H9 (cell line): Measurements from ENCODE around the gene BSG. TPM values are rescaled to one million over a fixed set of nuclear protein-coding genes. Genes with fewer than 3 reads are reported as not detected.

Experiments
- DNase-seq: peaks from one replicate; pipeline ENCODE4 v3.0.0-alpha.2; 2017
- H2AFZ ChIP-seq: one replicate; pipeline ENCODE4 v1.6.1; 2013; ENCODE audit warnings: mild to moderate bottlenecking, low read length, control low read depth, moderate library complexity
- H2AK5ac ChIP-seq: 2 replicates; pipeline ENCODE4 v1.6.1; 2013; ENCODE audit warnings: low read length, control low read depth, mixed read lengths; ENCODE audit not compliant: insufficient read length
- H2BK120ac ChIP-seq: one replicate; pipeline ENCODE4 v1.6.1; 2013; ENCODE audit warnings: low read depth, mild to moderate bottlenecking, low read length, control low read depth, inconsistent platforms; ENCODE audit not compliant: poor library complexity, severe bottlenecking
- H2BK12ac ChIP-seq: 2 replicates; pipeline ENCODE4 v1.6.1; 2013; ENCODE audit warnings: low read length, control low read depth, mixed read lengths, low read depth; ENCODE audit not compliant: insufficient read length
- H2BK15ac ChIP-seq: 2 replicates; pipeline ENCODE4 v1.6.1; 2013; ENCODE audit warnings: low read depth, low read length, control low read depth
- H2BK20ac ChIP-seq: one replicate; pipeline ENCODE4 v1.6.1; 2013; ENCODE audit warnings: low read depth, mild to moderate bottlenecking, low read length, control low read depth, inconsistent platforms; ENCODE audit not compliant: poor library complexity, severe bottlenecking
- H2BK5ac ChIP-seq: 2 replicates; pipeline ENCODE4 v1.6.1; 2013; ENCODE audit warnings: low read length, control low read depth, mixed read lengths; ENCODE audit not compliant: insufficient read length
- H3K14ac ChIP-seq: 2 replicates; pipeline ENCODE4 v1.6.1; 2013; ENCODE audit warnings: low read length, control low read depth; ENCODE audit not compliant: insufficient read depth
- H3K18ac ChIP-seq: 2 replicates; pipeline ENCODE4 v1.6.1; 2013; ENCODE audit warnings: low read depth, mild to moderate bottlenecking, mixed read lengths, low read length, control low read depth; ENCODE audit not compliant: insufficient read length
- H3K23ac ChIP-seq: 2 replicates; pipeline ENCODE4 v1.6.1; 2013; ENCODE audit warnings: low read length, control low read depth, mixed read lengths, low read depth; ENCODE audit not compliant: insufficient read length
- H3K23me2 ChIP-seq: 2 replicates; pipeline ENCODE4 v1.6.1; 2013; ENCODE audit warnings: low read depth, mild to moderate bottlenecking, mixed read lengths, low read length, control low read depth; ENCODE audit not compliant: insufficient read length, poor library complexity, severe bottlenecking
- H3K27ac ChIP-seq: 2 replicates; pipeline ENCODE4 v1.5.1; 2013; ENCODE audit warnings: low read length, control low read depth, mixed read lengths, low read depth; ENCODE audit not compliant: insufficient read length
- H3K27me3 ChIP-seq: 2 replicates; pipeline ENCODE4 v1.6.1; 2013; ENCODE audit warnings: low read length, control low read depth, inconsistent platforms; ENCODE audit not compliant: insufficient read depth
- H3K4ac ChIP-seq: 2 replicates; pipeline ENCODE4 v1.6.1; 2013; ENCODE audit warnings: low read depth, mild to moderate bottlenecking, control low read depth, inconsistent platforms, low read length, moderate library complexity
- H3K4me1 ChIP-seq: 2 replicates; pipeline ENCODE4 v1.6.1; 2013; ENCODE audit warnings: low read length, control low read depth, inconsistent platforms; ENCODE audit not compliant: insufficient read depth
- H3K4me2 ChIP-seq: 2 replicates; pipeline ENCODE4 v1.6.1; 2013; ENCODE audit warnings: low read length, control low read depth, mixed read lengths; ENCODE audit not compliant: insufficient read length, insufficient read depth
- H3K56ac ChIP-seq: 2 replicates; pipeline ENCODE4 v1.6.1; 2013; ENCODE audit warnings: low read depth, mild to moderate bottlenecking, mixed read lengths, low read length, control low read depth; ENCODE audit not compliant: insufficient read length
- H3K79me1 ChIP-seq: 2 replicates; pipeline ENCODE4 v1.6.1; 2013; ENCODE audit warnings: low read depth, mild to moderate bottlenecking, moderate library complexity, low read length, control low read depth, inconsistent platforms; ENCODE audit not compliant: insufficient read depth, poor library complexity, severe bottlenecking
- H3K79me2 ChIP-seq: 2 replicates; pipeline ENCODE4 v1.6.1; 2013; ENCODE audit warnings: low read length, control low read depth, inconsistent platforms; ENCODE audit not compliant: insufficient read depth
- H3K9ac ChIP-seq: 2 replicates; pipeline ENCODE4 v1.6.1; 2013; ENCODE audit warnings: low read length, control low read depth, mixed read lengths; ENCODE audit not compliant: insufficient read length; ENCODE audit errors: extremely low read depth
- H3K9me3 ChIP-seq: one replicate; pipeline ENCODE4 v1.6.1; 2013; ENCODE audit warnings: low read depth, low read length, inconsistent platforms; ENCODE audit not compliant: control insufficient read depth
- H3T11ph ChIP-seq: one replicate; pipeline ENCODE4 v1.6.1; 2013; ENCODE audit warnings: mild to moderate bottlenecking, low read length, control low read depth, inconsistent platforms
- H4K20me1 ChIP-seq: one replicate; pipeline ENCODE4 v1.6.1; 2013; ENCODE audit not compliant: control insufficient read depth, insufficient read length, insufficient read depth
- H4K5ac ChIP-seq: 2 replicates; pipeline ENCODE4 v1.6.1; 2013; ENCODE audit warnings: low read depth, mild to moderate bottlenecking, mixed read lengths, low read length, control low read depth; ENCODE audit not compliant: insufficient read length
- H4K8ac ChIP-seq: replicated peaks from 2 replicates; pipeline ENCODE4 v1.6.1; 2013; ENCODE audit warnings: low read length, control low read depth, mixed read lengths, low read depth; ENCODE audit not compliant: insufficient read length
- H4K91ac ChIP-seq: 2 replicates; pipeline ENCODE4 v1.6.1; 2013; ENCODE audit warnings: low read depth, mild to moderate bottlenecking, moderate library complexity, mixed read lengths, low read length, control low read depth; ENCODE audit not compliant: insufficient read length
- H3K27ac Mint-ChIP-seq, 3 experiments: 2 replicates in 2 of 3; 3 replicates in 1 of 3; pipeline ENCODE4 v1.8.0; 2020 to 2021; ENCODE audit warnings: mixed read lengths in 3 of 3, mild to moderate bottlenecking in 1 of 3, moderate library complexity in 1 of 3
- H3K27me3 Mint-ChIP-seq: 2 replicates; pipeline ENCODE4 v1.8.0; 2021; ENCODE audit warnings: low read depth, mild to moderate bottlenecking, moderate library complexity, mixed read lengths
- H3K36me3 Mint-ChIP-seq, 3 experiments: 2 replicates in 2 of 3; 3 replicates in 1 of 3; pipeline ENCODE4 v1.8.0; 2020 to 2021; ENCODE audit warnings: low read depth in 3 of 3, mixed read lengths in 3 of 3; ENCODE audit not compliant: insufficient read depth in 1 of 3
- H3K4me1 Mint-ChIP-seq, 2 experiments: 2 replicates each; pipeline ENCODE4 v1.8.0; 2020; ENCODE audit warnings: mixed read lengths in 2 of 2
- H3K4me3 Mint-ChIP-seq, 2 experiments: 2 replicates in 1 of 2; 3 replicates in 1 of 2; pipeline ENCODE4 v1.8.0; 2020 to 2021; ENCODE audit warnings: mild to moderate bottlenecking in 2 of 2, mixed read lengths in 2 of 2, moderate library complexity in 1 of 2
- H3K9me3 Mint-ChIP-seq, 2 experiments: 2 replicates in 1 of 2; 3 replicates in 1 of 2; pipeline ENCODE4 v1.8.0; 2020; ENCODE audit warnings: mild to moderate bottlenecking in 2 of 2, mixed read lengths in 2 of 2, moderate library complexity in 1 of 2
- WGBS: extraction: QIAGEN DNeasy Blood & Tissue Kit; methylation state at CpG from one replicate; pipeline ENCODE4 v1.1.7; 2013; ENCODE audit warnings: missing lambda C conversion rate, low lambda C conversion rate, mixed read lengths; ENCODE audit not compliant: insufficient read length; ENCODE audit errors: extremely low coverage; 5-methylcytosine and 5-hydroxymethylcytosine counted together
- total RNA-seq: library from RNA; stranded (reverse); gene quantifications from 2 replicates; pipeline ENCODE4 v1.2.1, GENCODE V29; 2021
- TF ChIP-seq, protein P1 (sequence below): fragments of 200-600 bp; sonication (generic); conservative IDR thresholded peaks from 3 replicates; pipeline ENCODE4 v1.8.0; 2021; ENCODE audit warnings: antibody characterized with exemption, mild to moderate bottlenecking

BSG gene
- total RNA-seq, 1 experiment from 2014 or later, result 715 TPM

DNA sequence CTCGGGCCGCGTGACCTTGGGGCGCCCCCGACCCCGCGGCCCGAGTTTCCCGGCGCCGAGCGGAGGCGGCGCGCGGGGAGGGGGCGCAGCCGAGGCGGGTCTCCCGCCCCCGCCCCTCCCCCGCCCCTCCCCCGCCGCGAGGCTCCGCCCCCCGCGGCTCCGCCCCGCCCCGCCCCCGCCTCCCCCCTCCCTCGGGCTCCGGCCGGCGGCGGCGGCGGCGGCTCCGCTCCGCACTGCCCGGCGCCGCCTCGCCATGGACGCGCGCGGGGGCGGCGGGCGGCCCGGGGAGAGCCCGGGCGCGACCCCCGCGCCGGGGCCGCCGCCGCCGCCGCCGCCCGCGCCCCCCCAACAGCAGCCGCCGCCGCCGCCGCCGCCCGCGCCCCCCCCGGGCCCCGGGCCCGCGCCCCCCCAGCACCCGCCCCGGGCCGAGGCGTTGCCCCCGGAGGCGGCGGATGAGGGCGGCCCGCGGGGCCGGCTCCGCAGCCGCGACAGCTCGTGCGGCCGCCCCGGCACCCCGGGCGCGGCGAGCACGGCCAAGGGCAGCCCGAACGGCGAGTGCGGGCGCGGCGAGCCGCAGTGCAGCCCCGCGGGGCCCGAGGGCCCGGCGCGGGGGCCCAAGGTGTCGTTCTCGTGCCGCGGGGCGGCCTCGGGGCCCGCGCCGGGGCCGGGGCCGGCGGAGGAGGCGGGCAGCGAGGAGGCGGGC is 17.4 kb downstream of the BSG start, which contains the start of gene HCN2:
TSS of gene HCN2 (plus strand) at position 189 of the 703 bp plus-strand sequence. CDS start at position 254, 65 bp downstream.
- Histone ChIP-seq H3K4ac (no peak within 1 kb of the TSS), H3K9me3 (no peaks in the 10 kb centered on the region), H3K18ac (no peak within 1 kb of the TSS), H4K8ac (no peak within 1 kb of the TSS), H3K79me1 (no peaks in the 10 kb centered on the region), H2AFZ (no peak within 1 kb of the TSS), H3K56ac (no peak within 1 kb of the TSS), H2BK120ac (no peak within 1 kb of the TSS), H3K4me1 (no peaks in the 10 kb centered on the region), H3K27ac (no peak within 1 kb of the TSS), H2BK12ac (no peak within 1 kb of the TSS), H4K5ac (no peak within 1 kb of the TSS), H4K91ac (no peak within 1 kb of the TSS), H3K14ac (no peak within 1 kb of the TSS), H3T11ph (no peak within 1 kb of the TSS), H3K9ac (no peak within 1 kb of the TSS), H2BK20ac (no peak within 1 kb of the TSS), H3K4me2 (peak within 1 kb of the TSS; percentile 15), H3K27me3 (peaks cover 12% of the 10 kb centered on the region; the same call in 1 of the 2 replicates), H4K20me1 (peaks cover 3% of the 10 kb centered on the region), H3K23me2 (no peaks in the 10 kb centered on the region), H3K23ac (no peak within 1 kb of the TSS), H3K79me2 (no peaks in the 10 kb centered on the region), H2BK5ac (no peak within 1 kb of the TSS), H2BK15ac (no peak within 1 kb of the TSS), H2AK5ac (no peak within 1 kb of the TSS)
- Mint-ChIP-seq H3K27me3 (peaks cover 50% of the 10 kb centered on the region), H3K4me1 (peaks cover 2 to 8% of the 10 kb centered on the region in 2 experiments; a peak in 1 of 4 replicates), H3K27ac (no peak within 1 kb of the TSS), H3K9me3 (no peaks in the 10 kb centered on the region), H3K36me3 (no peaks in the 10 kb centered on the region), H3K4me3 (peak within 1 kb of the TSS; percentile 47 to 73)
- no CpG with 5 or more reads among the region's 132 CpGs for WGBS
- DNase-seq, result no peak
- TF ChIP-seq, protein P1, sequence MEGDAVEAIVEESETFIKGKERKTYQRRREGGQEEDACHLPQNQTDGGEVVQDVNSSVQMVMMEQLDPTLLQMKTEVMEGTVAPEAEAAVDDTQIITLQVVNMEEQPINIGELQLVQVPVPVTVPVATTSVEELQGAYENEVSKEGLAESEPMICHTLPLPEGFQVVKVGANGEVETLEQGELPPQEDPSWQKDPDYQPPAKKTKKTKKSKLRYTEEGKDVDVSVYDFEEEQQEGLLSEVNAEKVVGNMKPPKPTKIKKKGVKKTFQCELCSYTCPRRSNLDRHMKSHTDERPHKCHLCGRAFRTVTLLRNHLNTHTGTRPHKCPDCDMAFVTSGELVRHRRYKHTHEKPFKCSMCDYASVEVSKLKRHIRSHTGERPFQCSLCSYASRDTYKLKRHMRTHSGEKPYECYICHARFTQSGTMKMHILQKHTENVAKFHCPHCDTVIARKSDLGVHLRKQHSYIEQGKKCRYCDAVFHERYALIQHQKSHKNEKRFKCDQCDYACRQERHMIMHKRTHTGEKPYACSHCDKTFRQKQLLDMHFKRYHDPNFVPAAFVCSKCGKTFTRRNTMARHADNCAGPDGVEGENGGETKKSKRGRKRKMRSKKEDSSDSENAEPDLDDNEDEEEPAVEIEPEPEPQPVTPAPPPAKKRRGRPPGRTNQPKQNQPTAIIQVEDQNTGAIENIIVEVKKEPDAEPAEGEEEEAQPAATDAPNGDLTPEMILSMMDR, result no peak
